A673 (cell line): ENCODE measurements around the gene ZSWIM9.

ENCODE experiments used
- CTCF ChIP-seq: fragments of 300-800, 200-600 bp; sonication (generic); conservative IDR thresholded peaks from 2 replicates; pipeline ENCODE4 v1.5.1; 2017; ENCODE audit warnings: low read depth, mild to moderate bottlenecking, antibody characterized with exemption, low read length, moderate library complexity, mixed read lengths
- EZH2 ChIP-seq: fragments of 200-600 bp; sonication (generic); IDR thresholded peaks from 2 replicates; pipeline ENCODE4 v1.6.1; 2017; ENCODE audit warnings: borderline replicate concordance, low read depth, mild to moderate bottlenecking, mixed read lengths, antibody characterized with exemption, low read length; ENCODE audit not compliant: poor library complexity, severe bottlenecking

- no peak for TF ChIP-seq CTCF
- TF ChIP-seq EZH2, result no peak
These were observed 36.1 kb downstream of the ZSWIM9 start for GRCh38 chr19:48206397-48207093.
